ENCODE data around the gene ACTN3.
"Not testable (repeated sequence)": the region's sequence is repeated elsewhere in the genome, so short reads cannot be mapped to it uniquely, and the experiment has no call there.

ACTN3 gene

DNA sequence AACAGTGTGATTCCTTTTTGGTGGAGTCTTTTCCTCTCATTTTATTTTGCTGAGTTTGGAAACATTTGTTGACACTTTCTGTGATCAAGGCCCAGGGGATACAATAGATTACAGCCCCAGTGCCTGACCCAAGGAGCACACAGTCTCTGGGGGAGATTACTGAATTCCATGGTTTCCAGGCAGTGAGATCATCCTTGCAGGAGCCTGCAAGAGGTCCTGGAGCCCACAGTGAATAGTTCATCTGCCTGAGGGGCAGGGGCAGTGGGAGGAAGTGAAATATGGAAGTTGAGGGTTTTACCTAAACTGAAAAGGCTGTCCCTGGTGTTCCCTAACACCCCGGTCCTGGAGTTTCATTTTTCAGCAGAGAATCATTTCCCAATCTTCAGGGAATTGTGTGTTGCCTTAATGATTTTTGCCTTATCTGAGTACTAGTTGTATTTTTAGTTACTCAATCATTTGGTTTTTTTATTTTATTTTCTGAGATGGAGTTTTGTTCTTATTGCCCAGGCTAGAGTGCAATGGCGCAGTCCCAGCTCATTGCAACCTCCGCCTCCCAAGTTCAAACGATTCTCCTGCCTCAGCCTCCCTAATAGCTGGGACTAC is 54.0 kb downstream of the ACTN3 start:
- DNase-seq: no peak

- no peak for DNase-seq
These were observed 56.4 kb downstream of the ACTN3 start for GRCh38 chr11:66603072-66603471.

DNA sequence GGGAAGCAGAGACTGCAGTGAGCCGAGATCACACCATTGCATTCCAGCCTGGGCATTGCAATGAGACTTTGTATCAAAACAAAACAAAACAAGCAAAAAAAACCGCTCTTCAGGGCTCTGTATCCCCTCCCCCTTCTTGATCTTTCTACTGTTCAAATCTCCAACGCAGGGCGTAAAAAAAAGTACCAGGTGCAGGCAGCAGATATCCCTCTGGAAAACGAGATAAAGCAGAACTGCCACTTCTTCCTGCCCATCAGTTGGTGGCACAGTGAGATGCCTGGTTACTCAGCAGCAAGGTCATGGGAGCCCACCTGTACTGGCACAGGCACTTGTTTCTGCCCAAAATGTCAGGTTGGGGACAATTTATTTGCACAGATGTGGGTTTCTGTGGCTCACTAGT is 57.5 kb downstream of the ACTN3 start:
- no peak for DNase-seq

GRCh38 chr11:66606608-66607007 is 59.9 kb downstream of the ACTN3 start:
- not testable (repeated sequence) for DNase-seq

DNA sequence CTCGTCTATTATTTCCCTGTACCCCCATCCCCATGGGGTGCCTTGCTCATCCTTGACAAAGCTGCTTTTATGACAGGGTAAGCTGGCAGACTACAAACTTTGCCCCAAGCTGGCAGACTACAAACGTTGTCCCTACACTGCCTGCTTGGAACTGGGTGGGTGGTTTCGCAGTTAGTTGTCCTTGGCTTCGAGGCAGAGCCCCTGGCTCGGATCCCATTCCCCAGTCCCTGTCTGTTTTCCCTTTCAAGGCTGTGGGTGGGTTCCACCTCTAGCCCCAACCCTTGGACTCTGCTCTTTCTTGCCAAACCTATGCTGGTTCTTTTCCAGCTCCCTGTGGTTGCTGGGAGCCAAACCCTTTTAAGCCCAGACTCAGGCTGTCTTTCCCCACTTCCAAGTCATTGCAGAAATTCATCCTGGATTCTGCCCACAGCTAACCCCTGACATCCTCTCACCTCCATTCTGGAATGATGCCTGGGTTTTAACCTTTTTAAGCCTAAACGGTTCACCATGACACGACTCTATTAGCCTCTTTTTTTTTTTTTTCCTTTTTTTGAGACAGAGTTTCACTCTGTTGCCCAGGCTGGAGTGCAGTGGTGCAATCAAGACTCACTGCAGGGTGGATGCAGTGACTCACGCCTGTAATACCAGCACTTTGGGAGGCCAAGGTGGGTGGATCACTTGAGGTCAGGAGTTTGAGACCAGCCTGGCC is 60.6 kb downstream of the ACTN3 start:
- DNase-seq: no peak

DNA sequence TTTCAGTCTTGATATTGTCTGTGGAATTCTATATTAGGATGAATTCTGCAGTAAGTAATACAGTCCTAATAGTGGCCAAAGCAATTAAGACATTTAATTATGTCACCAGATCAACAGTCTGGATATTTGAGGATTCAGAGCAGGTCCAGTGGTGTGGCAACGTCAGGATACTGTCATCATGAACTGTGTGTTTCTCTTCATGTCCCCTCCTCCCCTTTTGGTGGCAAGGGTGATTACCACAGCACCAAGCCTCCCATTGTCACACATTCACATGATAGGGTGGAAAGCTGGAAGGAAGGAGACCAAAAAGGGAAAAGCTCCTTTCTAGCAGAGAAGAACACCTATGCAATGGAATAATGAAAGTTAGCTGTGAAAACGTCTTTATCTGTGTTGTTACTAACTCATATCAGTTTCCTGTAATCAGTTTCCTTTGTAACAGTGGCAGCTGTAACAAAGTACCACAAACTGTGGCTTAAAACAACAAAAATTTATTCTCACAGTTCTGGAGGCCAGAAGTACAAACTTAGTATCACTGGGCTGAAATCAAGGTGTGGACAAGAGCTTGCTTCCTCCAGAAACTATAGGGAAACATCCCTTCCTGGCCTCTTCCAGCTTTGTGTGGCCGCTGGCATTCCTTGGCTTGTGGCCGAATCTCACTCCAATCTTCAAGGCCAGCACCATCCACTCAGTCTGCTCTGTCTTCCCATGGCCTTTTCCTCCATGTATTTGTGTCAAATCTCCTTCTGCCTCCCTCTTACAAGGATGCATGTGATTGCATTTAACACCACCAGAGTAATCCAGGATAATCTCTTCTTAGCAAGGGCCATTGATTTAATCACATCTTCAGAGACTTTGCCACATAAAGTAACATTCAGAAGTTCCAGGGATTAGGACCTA is 63.3 kb downstream of the ACTN3 start:
- no peak for DNase-seq

- no peak for DNase-seq
These were observed 65.8 kb downstream of the ACTN3 start for GRCh38 chr11:66612458-66612857.

Data from activated CD4-positive, alpha-beta T cell treated with anti-CD3 and anti-CD28 coated beads, Interleukin-2, amount 50 U/mL, for 1 hour (primary cell).